CD4-positive, alpha-beta memory T cell (primary cell): ENCODE results near the gene PACSIN2. TPM values are rescaled to one million over a fixed set of nuclear protein-coding genes. Genes with fewer than 3 reads are reported as not detected.

Experiments used
- CTCF ChIA-PET: fragments of 350-600 bp; sonication (Branson Sonifier 250); formaldehyde crosslinking; loops from one replicate; lab custom pipeline; 2021; ENCODE audit warnings: inconsistent platforms; ENCODE audit not compliant: partially characterized antibody; lab: Charles Lee
- POLR2A ChIA-PET: fragments of 350-600 bp; sonication (Branson Sonifier 250); formaldehyde crosslinking; loops from one replicate; lab custom pipeline; 2021; ENCODE audit not compliant: partially characterized antibody; lab: Charles Lee
- DNase-seq, 5 donors: peaks; one replicate each; pipeline versions ENCODE4 v3.0.0 to v3.0.0-alpha.2; 2020 to 2022; ENCODE audit warnings: mixed read lengths in 1 of 5
- H3K27ac ChIP-seq: one replicate; pipeline ENCODE4 v1.7.0; 2013; ENCODE audit warnings: low read depth, low read length
- H3K27me3 ChIP-seq: 2 replicates; pipeline ENCODE4 v1.7.0; 2013; ENCODE audit warnings: mild to moderate bottlenecking, low read length, moderate library complexity; ENCODE audit not compliant: insufficient read depth
- H3K36me3 ChIP-seq: 2 replicates; pipeline ENCODE4 v1.7.0; 2013; ENCODE audit warnings: mild to moderate bottlenecking, low read length, moderate library complexity; ENCODE audit not compliant: insufficient read depth
- H3K4me1 ChIP-seq: 2 replicates; pipeline ENCODE4 v1.7.0; 2013; ENCODE audit warnings: mild to moderate bottlenecking, low read length, moderate library complexity; ENCODE audit not compliant: insufficient read depth
- H3K4me3 ChIP-seq, 2 donors: one replicate each; pipeline ENCODE4 v1.7.0; 2013; ENCODE audit warnings: low read length in 2 of 2, mild to moderate bottlenecking in 1 of 2
- H3K9me3 ChIP-seq, 2 donors: one replicate each; pipeline ENCODE4 v1.7.0; 2013; ENCODE audit warnings: low read length in 2 of 2, control low read depth in 1 of 2; ENCODE audit not compliant: control insufficient read depth in 1 of 2
- H3K27ac Mint-ChIP-seq, 7 donors: one replicate each; pipeline ENCODE4 v1.8.0; 2020 to 2021; ENCODE audit warnings: mixed read lengths in 7 of 7, mild to moderate bottlenecking in 6 of 7, inconsistent platforms in 3 of 7, moderate library complexity in 3 of 7
- H3K27me3 Mint-ChIP-seq, 2 donors: one replicate each; pipeline ENCODE4 v1.8.0; 2020 to 2021; ENCODE audit warnings: mixed read lengths in 2 of 2
- H3K36me3 Mint-ChIP-seq, 2 donors: one replicate each; pipeline ENCODE4 v1.8.0; 2020 to 2021; ENCODE audit warnings: mixed read lengths in 2 of 2, inconsistent platforms in 1 of 2, mild to moderate bottlenecking in 1 of 2
- H3K4me1 Mint-ChIP-seq, 4 donors: one replicate each; pipeline ENCODE4 v1.8.0; 2020 to 2021; ENCODE audit warnings: mixed read lengths in 4 of 4, mild to moderate bottlenecking in 1 of 4
- H3K4me3 Mint-ChIP-seq, 8 donors: one replicate each; pipeline ENCODE4 v1.8.0; 2020 to 2021; ENCODE audit warnings: mixed read lengths in 8 of 8, mild to moderate bottlenecking in 7 of 8, moderate library complexity in 6 of 8, inconsistent platforms in 3 of 8
- H3K9me3 Mint-ChIP-seq, 8 donors: one replicate each; pipeline ENCODE4 v1.8.0; 2020 to 2021; ENCODE audit warnings: mixed read lengths in 8 of 8, mild to moderate bottlenecking in 5 of 8, inconsistent platforms in 3 of 8, moderate library complexity in 1 of 8
- intact Hi-C: fragments of 100-400 bp; cut with micrococcal nuclease; formaldehyde crosslinking; loops from one replicate; pipeline ENCODE4 v1.15.1; 2023
- polyA plus RNA-seq, 2 donors: library from polyadenylated mRNA; unstranded; fragments of 300-500 nt; fragmentation: Illumina TruSeq; gene quantifications; one replicate each; pipeline ENCODE4 v1.2.3, GENCODE V29; 2021
- total RNA-seq, 2 experiments: library from RNA; stranded (reverse); gene quantifications; one replicate each; pipeline ENCODE4 v1.2.3, GENCODE V29; 2021

PACSIN2 gene
- total and polyA plus RNA-seq, 4 experiments from 2014 or later, result 24.6 to 55.0 (median 45.2) TPM

GRCh38 chr22:42892156-42892555 is 122.8 kb downstream of the PACSIN2 start:
- DNase-seq, result no peak
- H3K4me1 Mint-ChIP-seq, result peaks cover 32 to 53% (median 41%) of the 10 kb centered on the region in 4 donors
- no peak overlapping the region for H3K27ac ChIP-seq
- peaks cover 33% of the 10 kb centered on the region for H3K4me1 ChIP-seq
- H3K4me3 ChIP-seq, result no peak overlapping the region
- POLR2A ChIA-PET, result no interaction called here
- H3K9me3 ChIP-seq, result no peaks in the 10 kb centered on the region
- intact Hi-C loops, result no loop called here
- no peaks in the 10 kb centered on the region for H3K27me3 Mint-ChIP-seq
- peaks cover 18% of the 10 kb centered on the region for H3K36me3 ChIP-seq
- CTCF ChIA-PET, result interaction anchor here (3.0 kb wide), 1 partner anchor 141 kb away, joined by 9 read pairs; no protein-coding TSS in a partner anchor
- peaks cover 15 to 38% of the 10 kb centered on the region in 2 donors for H3K36me3 Mint-ChIP-seq
- no peaks in the 10 kb centered on the region for H3K27me3 ChIP-seq
- H3K27ac Mint-ChIP-seq, result peak overlapping the region in 1 of 7 donors; percentile 30
- H3K4me3 Mint-ChIP-seq, result no peak overlapping the region
- H3K9me3 Mint-ChIP-seq, result no peaks in the 10 kb centered on the region

- Histone ChIP-seq H3K4me1 (peaks cover 31% of the 10 kb centered on the region), H3K27ac (no peak overlapping the region), H3K27me3 (no peaks in the 10 kb centered on the region), H3K36me3 (peaks cover 20% of the 10 kb centered on the region), H3K4me3 (no peak overlapping the region), H3K9me3 (no peaks in the 10 kb centered on the region)
- H3K9me3 Mint-ChIP-seq, result no peaks in the 10 kb centered on the region
- H3K4me1 Mint-ChIP-seq, result peaks cover 30 to 52% (median 39%) of the 10 kb centered on the region in 4 donors
- no peak overlapping the region for H3K4me3 Mint-ChIP-seq
- ChIA-PET POLR2A (no interaction called here), CTCF (interaction anchor here (3.0 kb wide), 1 partner anchor 142 kb away, joined by 9 read pairs; no protein-coding TSS in a partner anchor)
- intact Hi-C loops, result no loop called here
- no peak for DNase-seq
- no peaks in the 10 kb centered on the region for H3K27me3 Mint-ChIP-seq
- peaks cover 15 to 42% of the 10 kb centered on the region in 2 donors for H3K36me3 Mint-ChIP-seq
- no peak overlapping the region for H3K27ac Mint-ChIP-seq
Measured at GRCh38 chr22:42891696-42892095, 123.3 kb downstream of the PACSIN2 start.

DNA sequence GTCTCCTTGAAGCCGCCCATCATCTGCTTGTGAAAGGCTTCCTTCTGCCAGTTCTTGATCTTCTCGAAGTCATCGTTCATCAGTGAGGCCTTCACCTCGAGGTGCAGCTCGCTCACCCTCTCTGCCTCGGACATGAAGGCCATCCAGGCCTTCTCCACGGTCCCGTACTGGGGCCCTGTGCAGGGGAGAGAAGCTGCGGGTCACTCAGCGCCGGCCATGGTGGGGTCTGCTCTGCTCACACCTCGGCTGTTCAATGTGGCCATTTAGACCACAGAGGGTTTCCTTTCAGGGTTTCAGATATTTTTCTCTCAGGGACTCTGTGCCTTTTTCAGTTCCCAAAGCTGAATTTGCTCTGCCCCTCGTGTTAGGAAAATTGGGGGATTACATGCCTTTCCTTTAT is 123.9 kb downstream of the PACSIN2 start:
- Histone ChIP-seq H3K36me3 (peaks cover 24% of the 10 kb centered on the region), H3K9me3 (no peaks in the 10 kb centered on the region), H3K27me3 (no peaks in the 10 kb centered on the region), H3K27ac (no peak overlapping the region), H3K4me3 (no peak overlapping the region), H3K4me1 (peaks cover 24% of the 10 kb centered on the region)
- Mint-ChIP-seq H3K27me3 (no peaks in the 10 kb centered on the region), H3K9me3 (no peaks in the 10 kb centered on the region), H3K4me3 (no peak overlapping the region), H3K4me1 (peaks cover 24 to 45% (median 32%) of the 10 kb centered on the region in 4 donors), H3K36me3 (peaks cover 15 to 46% of the 10 kb centered on the region in 2 donors), H3K27ac (peak overlapping the region in 2 of 7 donors; percentile 17 to 19)
- intact Hi-C loops, result no loop called here
- DNase-seq, result no peak
- POLR2A ChIA-PET, result no interaction called here
- CTCF ChIA-PET, result no interaction called here

DNA sequence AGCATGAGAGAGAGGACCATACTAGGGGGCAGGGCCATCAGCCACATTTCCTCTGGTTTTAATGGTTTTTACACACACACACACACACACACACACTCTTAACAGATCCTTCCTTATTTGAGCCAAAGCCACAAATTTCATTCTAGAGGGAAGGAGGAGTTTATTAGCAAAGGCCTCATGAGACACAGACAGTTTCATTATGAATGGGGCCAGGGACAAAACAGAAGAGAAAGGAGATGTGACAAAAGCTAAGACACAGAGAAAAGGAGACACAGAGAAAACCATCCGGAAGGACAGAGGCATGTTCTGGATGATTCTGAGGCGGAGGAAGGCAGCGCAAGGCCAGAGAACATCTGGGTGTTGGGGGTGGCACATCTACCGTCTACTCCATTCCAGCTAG is 125.6 kb downstream of the PACSIN2 start:
- Mint-ChIP-seq H3K4me3 (peak overlapping the region in 2 of 8 donors; percentile 13 to 15), H3K27me3 (no peaks in the 10 kb centered on the region), H3K36me3 (peaks cover 15 to 57% of the 10 kb centered on the region in 2 donors), H3K27ac (peak overlapping the region in 5 of 7 donors; percentile 5 to 88 (median 55)), H3K4me1 (peaks cover 12 to 28% (median 16%) of the 10 kb centered on the region in 4 donors), H3K9me3 (no peaks in the 10 kb centered on the region)
- Histone ChIP-seq H3K27me3 (no peaks in the 10 kb centered on the region), H3K36me3 (peaks cover 25% of the 10 kb centered on the region), H3K9me3 (no peaks in the 10 kb centered on the region), H3K4me1 (peaks cover 7% of the 10 kb centered on the region), H3K27ac (no peak overlapping the region), H3K4me3 (no peak overlapping the region)
- ChIA-PET POLR2A (no interaction called here), CTCF (interaction anchor here (0.6 kb wide), 1 partner anchor 45 kb away, joined by 3 read pairs; no protein-coding TSS in a partner anchor)
- intact Hi-C loops, result no loop called here
- no peak for DNase-seq

DNA sequence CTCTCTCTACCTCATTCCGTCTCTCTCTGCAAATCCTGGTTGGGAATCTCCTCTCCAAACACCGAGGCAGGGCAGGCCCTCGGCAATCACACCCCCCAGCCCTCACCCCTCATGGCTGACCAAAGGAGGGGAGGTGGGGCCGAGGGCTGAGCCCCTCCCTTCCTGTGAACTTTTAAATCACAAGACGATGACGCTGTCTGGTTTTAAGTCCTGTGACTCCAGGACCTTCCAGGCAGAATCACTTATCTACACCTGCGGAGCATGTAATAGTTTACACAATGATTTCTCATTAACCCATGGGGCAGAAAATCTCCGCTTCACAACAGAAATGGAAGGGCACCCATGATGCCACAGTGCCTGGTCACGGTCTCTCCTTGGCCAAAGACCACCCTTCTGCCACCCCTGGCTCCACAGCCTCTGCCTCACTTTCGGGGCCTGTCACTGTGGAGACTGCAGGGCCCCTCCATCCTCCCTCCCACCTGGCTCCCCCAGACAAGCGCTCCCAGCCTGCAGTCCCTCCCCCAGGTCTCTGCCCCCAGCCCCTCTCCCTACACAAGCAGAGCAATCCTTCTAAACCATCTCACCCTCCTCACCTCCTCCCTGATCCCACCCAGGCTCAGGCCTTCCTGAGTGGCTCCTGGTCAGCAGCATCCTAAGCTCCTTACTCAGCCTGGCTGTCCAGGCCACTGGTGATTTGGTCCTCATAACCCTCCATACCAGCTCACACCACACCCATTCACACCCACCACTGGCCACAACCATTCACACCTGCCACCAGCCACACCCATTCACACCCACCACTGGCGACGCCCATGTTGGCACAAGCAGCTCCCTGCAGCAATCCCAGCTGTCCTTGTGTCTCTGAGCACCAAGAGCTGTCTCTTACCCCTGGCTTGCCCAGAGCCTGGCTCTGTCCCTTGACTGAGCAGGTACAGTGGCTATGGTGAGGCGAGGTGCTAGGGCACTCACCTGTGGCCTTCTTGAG is 127.1 kb downstream of the PACSIN2 start:
- peak overlapping the region in 4 of 7 donors; percentile 35 to 70 (median 56) for H3K27ac Mint-ChIP-seq
- H3K36me3 Mint-ChIP-seq, result peaks cover 22 to 65% of the 10 kb centered on the region in 2 donors
- ChIA-PET CTCF (no interaction called here), POLR2A (no interaction called here)
- H3K9me3 Mint-ChIP-seq, result no peaks in the 10 kb centered on the region
- H3K36me3 ChIP-seq, result peaks cover 37% of the 10 kb centered on the region
- H3K4me3 Mint-ChIP-seq, result no peak overlapping the region
- intact Hi-C loops, result no loop called here
- H3K27ac ChIP-seq, result no peak overlapping the region
- H3K4me1 ChIP-seq, result no peaks in the 10 kb centered on the region
- no peak for DNase-seq
- no peaks in the 10 kb centered on the region for H3K27me3 ChIP-seq
- H3K4me3 ChIP-seq, result no peak overlapping the region
- H3K9me3 ChIP-seq, result no peaks in the 10 kb centered on the region
- H3K27me3 Mint-ChIP-seq, result no peaks in the 10 kb centered on the region
- H3K4me1 Mint-ChIP-seq, result peaks cover 6 to 18% (median 7%) of the 10 kb centered on the region in 4 donors

GRCh38 chr22:42887120-42887519 is 127.8 kb downstream of the PACSIN2 start:
- peaks cover 6 to 18% (median 7%) of the 10 kb centered on the region in 4 donors for H3K4me1 Mint-ChIP-seq
- Histone ChIP-seq H3K4me3 (no peak overlapping the region), H3K9me3 (no peaks in the 10 kb centered on the region), H3K36me3 (peaks cover 41% of the 10 kb centered on the region), H3K27ac (no peak overlapping the region), H3K27me3 (no peaks in the 10 kb centered on the region), H3K4me1 (no peaks in the 10 kb centered on the region)
- peak overlapping the region in 1 of 7 donors; percentile 18 for H3K27ac Mint-ChIP-seq
- CTCF ChIA-PET, result no interaction called here
- no peak for DNase-seq
- H3K9me3 Mint-ChIP-seq, result no peaks in the 10 kb centered on the region
- intact Hi-C loops, result no loop called here
- H3K36me3 Mint-ChIP-seq, result peaks cover 24 to 70% of the 10 kb centered on the region in 2 donors
- H3K4me3 Mint-ChIP-seq, result no peak overlapping the region
- H3K27me3 Mint-ChIP-seq, result no peaks in the 10 kb centered on the region
- POLR2A ChIA-PET, result no interaction called here

- Mint-ChIP-seq H3K4me3 (no peak overlapping the region), H3K4me1 (peaks cover 6 to 14% (median 7%) of the 10 kb centered on the region in 4 donors), H3K27me3 (no peaks in the 10 kb centered on the region), H3K27ac (peak overlapping the region in 1 of 7 donors; percentile 27), H3K36me3 (peaks cover 20 to 72% of the 10 kb centered on the region in 2 donors), H3K9me3 (no peaks in the 10 kb centered on the region)
- Histone ChIP-seq H3K9me3 (no peaks in the 10 kb centered on the region), H3K36me3 (peaks cover 44% of the 10 kb centered on the region), H3K4me3 (no peak overlapping the region), H3K27me3 (no peaks in the 10 kb centered on the region), H3K27ac (no peak overlapping the region), H3K4me1 (no peaks in the 10 kb centered on the region)
- no peak for DNase-seq
- ChIA-PET CTCF (no interaction called here), POLR2A (no interaction called here)
- intact Hi-C loops, result no loop called here
Measured at GRCh38 chr22:42885446-42885845, 129.5 kb downstream of the PACSIN2 start.
